ENCODE data around the gene PRR7.

GRCh38 chr5:177438468-177438867 lies 8.1 kb upstream of the PRR7 start:
- no peak for TF ChIP-seq CTCF (IDR thresholded peaks at IDR 0.05)
- no peak for TF ChIP-seq REST (IDR thresholded peaks at IDR 0.05; ENCODE audit: insufficient read depth in 1 of 2, low read depth in 2 of 2, low read length in 1 of 2)
- no peak for TF ChIP-seq SIN3A (IDR thresholded peaks at IDR 0.05; ENCODE audit: borderline replicate concordance, insufficient read depth, low read depth, low read length)

All from Panc1 (cell line).